ENCODE results near the gene MYL11. TPM values are rescaled to one million over a fixed set of nuclear protein-coding genes. Genes with fewer than 3 reads are reported as not detected.

Gene MYL11
- total RNA-seq, 2 experiments from 2014 or later = 1.2 TPM; not detected in 1

DNA sequence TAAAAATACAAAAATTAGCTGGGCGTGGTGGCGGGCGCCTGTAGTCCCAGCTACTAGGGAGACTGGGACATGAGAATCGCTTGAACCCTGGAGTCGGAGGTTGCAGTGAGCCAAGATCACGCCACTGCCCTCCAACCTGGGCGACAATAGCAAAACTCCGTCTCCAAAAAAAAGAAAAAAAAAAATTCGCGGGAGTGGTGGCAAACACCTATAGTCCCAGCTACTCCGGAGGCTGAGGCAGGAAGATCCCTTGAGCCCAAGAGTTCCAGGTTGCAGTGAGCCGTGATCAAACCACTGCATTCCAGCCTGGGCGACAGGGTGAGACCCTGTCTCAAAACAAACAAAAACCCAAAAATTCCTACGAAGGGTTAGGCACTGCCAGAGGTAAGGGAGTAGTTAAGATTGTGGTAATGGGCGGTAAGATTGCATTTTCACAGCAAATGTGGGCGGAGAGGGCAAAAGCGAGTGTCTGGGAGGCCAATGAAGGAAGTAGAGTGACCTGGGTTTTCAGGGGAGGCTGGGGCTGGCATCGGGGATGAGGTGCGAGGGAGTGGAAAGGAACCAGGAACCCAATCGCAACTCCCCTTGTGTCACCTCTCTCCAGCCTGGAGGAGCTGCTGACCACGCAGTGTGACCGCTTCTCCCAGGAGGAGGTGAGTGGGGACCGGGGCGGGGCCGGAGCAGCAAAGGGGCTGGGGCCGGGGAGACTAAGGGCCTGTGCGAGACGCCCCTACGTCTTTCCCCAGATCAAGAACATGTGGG, 2.6 kb downstream of the MYL11 start:
- DNase-seq = no peak
- Mint-ChIP-seq H3K4me1 (peaks cover 47% of the 10 kb centered on the region), H3K27ac (peak overlapping the region; percentile 99), H3K36me3 (ENCODE audit: low read depth) (peaks cover 31% of the 10 kb centered on the region), H3K27me3 (no peaks in the 10 kb centered on the region), H3K9me3 (no peaks in the 10 kb centered on the region), H3K4me3 (peak overlapping the region; percentile 93)
- ChIA-PET POLR2A (interaction anchor here (0.6 to 2.0 kb wide), 16 partner anchors 8 to 312 kb away, joined by 3 to 16 read pairs (median 3); partner anchors contain the start of genes ALDOA, CD2BP2, CORO1A and DCTPP1), CTCF (interaction anchor here (0.7 to 1.5 kb wide), 2 partner anchors 8 to 53 kb away, joined by 4 read pairs; partner anchors contain the start of gene DCTPP1)

DNA sequence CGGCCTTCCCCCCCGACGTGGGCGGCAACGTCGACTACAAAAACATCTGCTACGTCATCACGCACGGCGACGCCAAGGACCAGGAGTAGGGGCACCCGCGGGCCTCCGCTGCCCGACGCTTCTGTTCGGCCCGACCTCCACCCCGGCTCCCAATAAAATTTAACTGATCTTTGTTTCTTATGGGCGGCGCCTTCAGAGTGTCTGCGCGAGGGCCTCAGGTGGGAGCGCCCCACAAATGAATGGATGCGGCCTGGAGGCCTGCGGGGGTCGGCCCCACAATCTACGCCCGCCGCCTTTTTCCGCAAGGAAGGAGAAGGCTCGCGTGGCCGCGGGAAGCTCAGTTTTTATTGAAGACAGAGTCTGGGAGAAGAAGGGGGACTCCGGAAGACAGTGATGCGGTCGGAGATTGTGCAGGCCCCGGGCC, 3.2 kb downstream of the MYL11 start:
- CTCF ChIA-PET = interaction anchor here (0.7 to 1.7 kb wide), 3 partner anchors 8 to 52 kb away, joined by 4 to 5 read pairs (median 4); partner anchors contain the start of gene DCTPP1
- Mint-ChIP-seq H3K4me1 (peaks cover 47% of the 10 kb centered on the region), H3K27me3 (no peaks in the 10 kb centered on the region), H3K9me3 (no peaks in the 10 kb centered on the region), H3K27ac (peak overlapping the region; percentile 99), H3K36me3 (ENCODE audit: low read depth) (peaks cover 35% of the 10 kb centered on the region), H3K4me3 (peak overlapping the region; percentile 93)
- DNase-seq = peak; percentile 88
- POLR2A ChIA-PET = interaction anchor here (0.6 to 2.0 kb wide), 15 partner anchors 9 to 312 kb away, joined by 3 to 16 read pairs (median 3); partner anchors contain the start of genes ALDOA, CD2BP2, CORO1A and DCTPP1

DNA sequence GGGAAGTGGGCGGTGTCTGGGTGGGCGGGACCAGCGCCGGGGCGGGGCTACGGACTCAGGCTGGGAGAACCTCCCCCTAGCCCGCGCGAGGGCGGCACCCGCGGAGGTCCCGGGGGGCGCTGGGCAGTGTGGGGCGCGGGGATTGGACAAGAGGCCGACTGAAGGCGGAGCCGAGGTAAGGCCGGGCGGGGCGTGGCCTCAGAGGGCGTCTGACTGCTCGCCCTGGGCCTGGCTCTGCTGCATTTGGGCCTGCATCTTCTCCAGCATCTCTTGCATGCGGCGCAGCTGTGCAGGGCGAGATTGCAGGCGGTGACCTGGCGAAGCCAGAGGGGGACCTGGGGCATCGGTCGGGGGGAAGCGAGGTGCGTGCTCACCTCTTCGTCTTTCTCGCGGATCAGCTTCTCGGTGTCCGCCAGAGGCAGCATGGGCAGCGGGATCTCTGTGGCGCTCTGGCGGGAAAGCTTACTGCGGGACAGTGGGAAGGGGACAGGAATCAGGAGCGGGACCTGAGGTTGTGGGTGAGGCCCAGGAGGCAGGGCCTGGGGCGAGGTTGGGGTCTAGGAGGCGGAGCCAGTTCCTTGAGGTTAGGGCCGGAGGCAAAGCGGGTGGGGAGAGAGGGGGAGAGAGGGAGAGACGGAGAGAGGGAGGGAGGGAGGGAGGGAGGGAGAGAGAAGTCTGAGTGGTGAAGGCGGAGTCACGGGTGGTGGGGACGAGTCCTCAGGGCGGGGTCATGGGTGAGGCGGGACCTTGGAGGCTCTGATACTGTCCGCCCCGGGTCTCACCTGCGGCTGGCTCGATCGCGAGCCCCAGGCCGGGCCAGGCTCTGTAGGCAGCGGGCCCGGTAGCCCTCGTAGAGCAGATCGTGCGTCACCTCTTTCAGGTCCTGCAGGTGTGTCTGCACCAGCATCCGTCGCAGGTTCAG, 3.9 kb downstream of the MYL11 start:
- ChIA-PET POLR2A (interaction anchor here (0.6 to 2.0 kb wide), 14 partner anchors 9 to 313 kb away, joined by 3 to 16 read pairs (median 4); partner anchors contain the start of genes ALDOA, CD2BP2, CORO1A and DCTPP1), CTCF (interaction anchor here (0.7 to 1.7 kb wide), 3 partner anchors 9 to 52 kb away, joined by 4 to 5 read pairs (median 4); partner anchors contain the start of gene DCTPP1)
- peaks cover 35% of the 10 kb centered on the region for H3K36me3 Mint-ChIP-seq (ENCODE audit: low read depth)
- H3K4me3 Mint-ChIP-seq = peak overlapping the region; percentile 93
- peaks cover 52% of the 10 kb centered on the region for H3K4me1 Mint-ChIP-seq
- H3K9me3 Mint-ChIP-seq = no peaks in the 10 kb centered on the region
- H3K27ac Mint-ChIP-seq = peak overlapping the region; percentile 99
- H3K27me3 Mint-ChIP-seq = no peaks in the 10 kb centered on the region
- peak; percentile 100 for DNase-seq

DNA sequence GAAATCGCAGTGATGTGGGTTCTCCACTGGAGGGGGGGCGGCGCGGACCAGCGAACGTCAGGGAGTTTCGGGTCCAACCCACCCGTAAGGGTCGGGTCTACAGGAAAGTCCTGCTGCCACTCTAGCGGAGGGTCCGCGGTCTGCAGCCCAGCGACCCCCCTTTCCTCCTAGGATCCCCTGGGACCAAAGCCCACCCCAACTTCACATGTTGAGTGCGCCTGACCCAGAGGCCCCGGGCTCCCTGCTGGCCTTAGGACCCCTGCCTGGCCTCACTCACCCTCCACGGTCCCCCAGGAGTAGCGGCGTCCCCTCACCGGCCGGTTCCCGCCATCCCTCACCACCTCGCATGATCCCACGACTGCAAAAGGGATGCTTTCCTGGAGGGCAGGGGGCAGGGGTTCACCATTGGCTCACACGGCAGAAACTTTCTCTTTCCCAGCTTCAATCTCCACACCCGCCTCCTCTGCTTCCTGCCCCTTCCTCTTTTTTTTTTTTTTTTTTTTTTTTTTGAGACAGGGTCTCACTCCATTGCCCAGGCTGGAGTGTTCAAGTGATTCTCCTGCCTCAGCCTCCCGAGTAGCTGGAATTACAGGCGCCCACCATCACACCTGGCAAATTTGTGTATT, 4.7 kb downstream of the MYL11 start:
- H3K4me1 Mint-ChIP-seq = peaks cover 56% of the 10 kb centered on the region

DNA sequence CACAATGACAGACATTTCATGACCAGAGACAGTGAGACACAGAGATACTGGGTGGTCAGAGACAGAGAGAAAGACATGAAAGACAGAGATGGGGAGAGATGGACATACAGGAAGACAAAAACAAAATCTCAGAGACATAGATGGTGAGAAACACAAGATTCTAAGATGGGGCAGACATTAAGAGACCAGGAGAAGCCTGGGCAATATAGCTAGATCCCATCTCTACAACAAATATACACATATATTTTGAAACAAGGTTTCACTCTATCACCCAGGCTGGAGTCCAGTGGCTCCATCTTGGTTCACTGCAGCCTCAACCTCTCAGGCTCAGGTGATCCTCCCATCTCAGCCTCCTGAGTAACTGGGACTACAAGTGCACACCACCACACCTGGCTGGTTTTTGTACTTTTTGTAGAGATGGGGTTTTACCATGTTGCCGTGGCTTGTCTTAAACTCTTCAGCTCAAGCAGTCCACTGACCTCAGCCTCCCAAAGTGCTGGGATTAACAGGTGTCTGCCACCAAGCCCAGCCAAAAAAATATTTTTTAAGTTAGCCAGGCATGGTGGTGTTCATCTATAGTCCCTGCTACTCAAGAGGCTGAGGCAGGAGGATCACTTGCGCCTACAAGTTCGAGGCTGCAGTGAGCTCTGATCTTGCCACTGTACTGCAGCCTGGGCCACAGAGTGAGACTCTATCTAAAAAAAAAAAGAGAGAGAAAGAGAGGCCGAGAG, 5.6 kb downstream of the MYL11 start:
- Mint-ChIP-seq H3K4me3 (peak overlapping the region; percentile 93), H3K27ac (peak overlapping the region; percentile 99), H3K9me3 (no peaks in the 10 kb centered on the region), H3K36me3 (ENCODE audit: low read depth) (peaks cover 38% of the 10 kb centered on the region), H3K27me3 (no peaks in the 10 kb centered on the region), H3K4me1 (peaks cover 57% of the 10 kb centered on the region)
- DNase-seq = no peak
- ChIA-PET CTCF (interaction anchor here (0.6 to 1.3 kb wide), 3 partner anchors 9 to 57 kb away, joined by 3 to 6 read pairs (median 4); partner anchors contain the start of gene ZNF48), POLR2A (interaction anchor here (2.9 to 5.5 kb wide), 5 partner anchors 9 to 38 kb away, joined by 17 to 64 read pairs (median 20); partner anchors contain the start of genes TBC1D10B and ZNF48)

More for the DNA sequence above, 4.7 kb downstream of the MYL11 start:
- ChIA-PET POLR2A (interaction anchor here (1.5 to 5.5 kb wide), 6 partner anchors 8 to 195 kb away, joined by 3 to 64 read pairs (median 18); partner anchors contain the start of genes CORO1A, TBC1D10B, ZNF48 and ZNF771), CTCF (interaction anchor here (0.6 to 1.7 kb wide), 3 partner anchors 8 to 56 kb away, joined by 3 to 5 read pairs (median 4); no protein-coding TSS in a partner anchor)
- Mint-ChIP-seq H3K4me3 (peak overlapping the region; percentile 93), H3K36me3 (ENCODE audit: low read depth) (peaks cover 38% of the 10 kb centered on the region), H3K27ac (peak overlapping the region; percentile 99), H3K9me3 (no peaks in the 10 kb centered on the region), H3K27me3 (no peaks in the 10 kb centered on the region)
- DNase-seq = no peak

DNA sequence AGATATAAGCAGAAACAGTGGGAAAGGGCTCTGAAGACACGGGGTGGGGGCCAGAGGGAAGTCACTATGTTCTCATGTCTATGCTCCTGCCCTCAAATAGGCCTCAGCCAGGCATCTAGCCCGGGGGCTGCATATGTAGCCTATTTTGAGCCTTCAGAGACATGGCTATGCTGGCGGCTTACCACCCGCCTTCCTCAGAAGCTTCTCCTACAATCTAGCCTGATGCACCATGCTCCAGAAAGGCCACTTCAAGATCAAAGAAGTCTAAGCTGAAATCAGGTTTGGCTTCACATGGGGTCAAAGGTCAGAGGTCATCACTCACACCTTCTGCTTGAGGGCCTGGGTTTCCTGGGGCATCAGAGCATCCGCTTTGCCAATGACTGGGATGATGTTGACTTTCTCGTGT, 6.2 kb downstream of the MYL11 start:
- ChIA-PET CTCF (interaction anchor here (1.3 kb wide), 1 partner anchor 15 kb away, joined by 6 read pairs; the partner anchor contains the start of gene ZNF48), POLR2A (interaction anchor here (2.9 to 5.5 kb wide), 7 partner anchors 10 to 38 kb away, joined by 17 to 64 read pairs (median 25); partner anchors contain the start of genes CD2BP2, TBC1D10B and ZNF48)
- no peaks in the 10 kb centered on the region for H3K27me3 Mint-ChIP-seq
- DNase-seq = no peak
- H3K9me3 Mint-ChIP-seq = no peaks in the 10 kb centered on the region
- peak overlapping the region; percentile 99 for H3K27ac Mint-ChIP-seq
- H3K36me3 Mint-ChIP-seq (ENCODE audit: low read depth) = peaks cover 38% of the 10 kb centered on the region
- peak overlapping the region; percentile 82 for H3K4me3 Mint-ChIP-seq
- H3K4me1 Mint-ChIP-seq = peaks cover 57% of the 10 kb centered on the region

- Mint-ChIP-seq H3K4me3 (peak overlapping the region; percentile 82), H3K36me3 (ENCODE audit: low read depth) (peaks cover 38% of the 10 kb centered on the region), H3K27ac (peak overlapping the region; percentile 99), H3K27me3 (no peaks in the 10 kb centered on the region), H3K4me1 (peaks cover 57% of the 10 kb centered on the region), H3K9me3 (no peaks in the 10 kb centered on the region)
- POLR2A ChIA-PET = interaction anchor here (1.1 to 5.5 kb wide), 16 partner anchors 10 to 316 kb away, joined by 3 to 64 read pairs (median 16); partner anchors contain the start of genes ALDOA, CD2BP2, CORO1A and ITGAL
- peak; percentile 76 for DNase-seq
- CTCF ChIA-PET = interaction anchor here (1.3 to 4.3 kb wide), 3 partner anchors 10 to 27 kb away, joined by 6 to 50 read pairs (median 24); partner anchors contain the start of genes TBC1D10B, ZNF48 and ZNF771
Observed at GRCh38 chr16:30381291-30382041, 6.9 kb downstream of the MYL11 start.

- Mint-ChIP-seq H3K4me1 (peaks cover 54% of the 10 kb centered on the region), H3K4me3 (peak within 1 kb of the TSS; percentile 82), H3K27me3 (no peaks in the 10 kb centered on the region), H3K27ac (peak within 1 kb of the TSS; percentile 99), H3K9me3 (no peaks in the 10 kb centered on the region), H3K36me3 (ENCODE audit: low read depth) (peaks cover 38% of the 10 kb centered on the region)
- peak; percentile 89 for DNase-seq
- POLR2A ChIA-PET = interaction anchor here (0.9 to 5.5 kb wide), 31 partner anchors 10 to 316 kb away, joined by 3 to 64 read pairs (median 6); partner anchors contain the start of genes ALDOA, CD2BP2, CORO1A and DCTPP1
- CTCF ChIA-PET = interaction anchor here (0.8 to 4.3 kb wide), 11 partner anchors 11 to 290 kb away, joined by 3 to 50 read pairs (median 4); partner anchors contain the start of genes DCTPP1, ITGAL, TBC1D10B and TBX6
Observed at GRCh38 chr16:30382111-30382881, 7.7 kb downstream of the MYL11 start, which contains the start of gene SEPTIN1. Gene SEPTIN1 (minus strand): TSS chr16:30382561. CDS start chr16:30382542, 19 bp downstream.

DNA sequence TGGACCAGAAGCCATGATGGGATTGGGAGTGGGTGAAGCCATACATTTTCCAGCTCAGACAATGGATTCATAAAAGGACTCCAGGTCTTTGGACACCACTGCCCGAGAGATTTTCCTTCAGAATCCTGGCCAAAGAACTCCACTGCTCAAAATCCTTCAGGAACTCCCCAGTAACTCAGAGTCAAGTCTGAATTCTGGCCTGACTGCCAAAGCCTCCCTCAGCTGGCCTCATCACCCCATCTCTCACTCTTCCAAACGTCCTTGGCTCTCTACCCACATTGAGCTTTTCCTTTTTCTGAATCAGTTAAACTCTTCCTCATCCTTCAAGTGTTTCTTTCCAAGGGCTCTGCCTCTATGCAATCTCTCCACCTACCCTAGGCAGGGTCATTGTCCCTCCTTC, 8.9 kb downstream of the MYL11 start:
- POLR2A ChIA-PET = interaction anchor here (0.8 to 5.5 kb wide), 23 partner anchors 9 to 318 kb away, joined by 3 to 64 read pairs (median 8); partner anchors contain the start of genes ALDOA, CD2BP2, CORO1A and ITGAL
- CTCF ChIA-PET = interaction anchor here (1.0 to 4.3 kb wide), 9 partner anchors 12 to 291 kb away, joined by 3 to 50 read pairs (median 5); partner anchors contain the start of genes DCTPP1, ITGAL, TBC1D10B and TBX6
- Mint-ChIP-seq H3K4me3 (peak overlapping the region; percentile 82), H3K36me3 (ENCODE audit: low read depth) (peaks cover 34% of the 10 kb centered on the region), H3K27ac (peak overlapping the region; percentile 99), H3K27me3 (no peaks in the 10 kb centered on the region), H3K9me3 (no peaks in the 10 kb centered on the region), H3K4me1 (peaks cover 46% of the 10 kb centered on the region)
- no peak for DNase-seq
